Activated CD4-positive, alpha-beta T cell treated with anti-CD3 and anti-CD28 coated beads for 36 hours (primary cell): ENCODE measurements around the gene LPIN2. TPM values are rescaled to one million over a fixed set of nuclear protein-coding genes. Genes with fewer than 3 reads are reported as not detected.

ENCODE experiments used
- ATAC-seq: fragments of 200-7000 bp; cut with Tn5 transposase; one replicate; pipeline ENCODE4 v1.10.0; 2021; ENCODE audit warnings: mild to moderate bottlenecking, moderate library complexity
- CTCF ChIA-PET: fragments of 350-600 bp; sonication (Branson Sonifier 250); formaldehyde crosslinking; loops from one replicate; lab custom pipeline; 2021; ENCODE audit warnings: antibody characterized with exemption; lab: Charles Lee
- POLR2A ChIA-PET: fragments of 350-600 bp; sonication (Branson Sonifier 250); formaldehyde crosslinking; loops from one replicate; lab custom pipeline; 2021; ENCODE audit warnings: antibody characterized with exemption, inconsistent platforms; lab: Charles Lee
- DNase-seq: peaks from one replicate; pipeline ENCODE4 v3.0.0-alpha.2; 2020
- H3K27ac Mint-ChIP-seq: one replicate; pipeline ENCODE4 v1.8.0; 2021; ENCODE audit warnings: mixed read lengths
- H3K27me3 Mint-ChIP-seq: one replicate; pipeline ENCODE4 v1.8.0; 2021; ENCODE audit warnings: mixed read lengths
- H3K36me3 Mint-ChIP-seq: one replicate; pipeline ENCODE4 v1.8.0; 2021; ENCODE audit warnings: low read depth, mixed read lengths
- H3K4me1 Mint-ChIP-seq: one replicate; pipeline ENCODE4 v1.8.0; 2021; ENCODE audit warnings: mixed read lengths
- H3K4me3 Mint-ChIP-seq: one replicate; pipeline ENCODE4 v1.8.0; 2021; ENCODE audit warnings: mild to moderate bottlenecking, moderate library complexity, mixed read lengths
- H3K9me3 Mint-ChIP-seq: one replicate; pipeline ENCODE4 v1.8.0; 2021; ENCODE audit warnings: low read depth, mixed read lengths
- intact Hi-C, 2 experiments: fragments of 100-400 bp; cut with DNase I in 1 of 2; cut with micrococcal nuclease in 1 of 2; formaldehyde crosslinking; loops; one replicate each; pipeline versions ENCODE4 v1.14.2 to v1.15.1; 2022 to 2024; cut with DNase I, micrococcal nuclease
- total RNA-seq, 2 experiments: library from RNA; stranded (reverse); gene quantifications; one replicate each; pipeline ENCODE4 v1.2.3, GENCODE V29; 2021

LPIN2 gene
- total RNA-seq, 2 experiments from 2014 or later, result 82.6 to 95.3 TPM

DNA sequence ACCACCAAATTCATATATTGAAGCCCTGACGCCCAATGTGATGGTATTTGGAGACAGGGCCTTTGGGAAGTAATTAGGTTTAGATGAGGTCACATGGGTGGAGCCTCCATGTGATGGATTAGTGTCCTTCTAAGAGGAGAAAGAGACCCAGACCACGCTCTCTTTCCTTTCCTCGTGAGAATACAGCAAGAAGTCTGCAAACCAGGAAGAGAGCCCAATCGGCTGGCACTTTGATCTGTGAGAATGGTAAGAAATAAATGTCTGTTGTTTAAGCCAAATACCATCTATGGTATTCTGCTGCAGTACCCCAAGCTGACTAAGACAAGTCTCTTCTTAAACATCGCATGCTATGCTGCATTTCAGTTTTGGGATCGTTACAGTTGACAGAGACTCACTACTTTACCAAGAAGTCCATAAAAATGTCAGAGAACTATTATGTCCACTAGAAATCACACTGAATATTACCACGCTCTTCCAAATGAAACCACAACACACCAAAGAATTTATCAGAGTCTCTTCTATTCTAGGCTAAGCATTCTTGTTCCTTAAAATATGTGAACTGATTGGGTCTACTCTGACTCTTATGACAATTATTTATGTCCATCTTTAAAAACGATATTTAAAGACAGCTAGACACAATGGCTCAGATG is 48.5 kb downstream of the LPIN2 start:
- ATAC-seq, result peak; percentile 0
- ChIA-PET CTCF (interaction anchor here (0.6 to 9.9 kb wide), 9 partner anchors 7 to 99 kb away, joined by 3 to 158 read pairs (median 7); no protein-coding TSS in a partner anchor), POLR2A (interaction anchor here (0.6 kb wide), 1 partner anchor 1036 kb away, joined by 4 read pairs; no protein-coding TSS in a partner anchor)
- Mint-ChIP-seq H3K27ac (peak overlapping the region; percentile 100), H3K36me3 (peaks cover 63% of the 10 kb centered on the region), H3K4me1 (peaks cover 93% of the 10 kb centered on the region), H3K27me3 (no peaks in the 10 kb centered on the region), H3K4me3 (peak overlapping the region; percentile 56), H3K9me3 (no peaks in the 10 kb centered on the region)
- intact Hi-C loops, result loop anchor here (5.0 kb wide), 5 partner anchors 33 to 488 kb away; partner anchors contain the start of genes SMCHD1 (in 1 of the 2) and TGIF1 (in 1 of the 2)
- DNase-seq, result no peak

Other genes with a start within 250 kb of the LPIN2 start
- gene EMILIN2, start 166.1 kb downstream of the LPIN2 start, total RNA-seq, result 10 to 100 TPM; 12.0 to 15.7 TPM
- gene MYOM1, start 206.8 kb upstream of the LPIN2 start, total RNA-seq, result under 1 TPM; 0.89 to 0.95 TPM
- gene MYL12A, start 234.7 kb upstream of the LPIN2 start, total RNA-seq, result 100 to 1,000 TPM; 451 to 485 TPM
- 100 to 1,000 TPM; 282 to 301 TPM for gene MYL12B, start 249.0 kb upstream of the LPIN2 start, total RNA-seq